GM13976 (cell line): ENCODE results near the gene NKTR.

ENCODE experiments used
- DNase-seq: peaks from one replicate; pipeline ENCODE4 v3.0.0; 2012; ENCODE audit warnings: low spot score
- CTCF ChIP-seq: IDR thresholded peaks from 2 replicates; pipeline ENCODE4 v1.5.1; 2012; ENCODE audit warnings: borderline replicate concordance, mild to moderate bottlenecking; ENCODE audit not compliant: insufficient read depth; ENCODE audit errors: extremely low read depth, missing control alignments, control extremely low read depth
- in situ Hi-C: fragments of 300-500 bp; cut with MboI; formaldehyde crosslinking; loops from one replicate; pipeline ENCODE4 v1.12.0; 2022; ENCODE audit warnings: low sequenced_read_pairs, mixed read lengths, inconsistent platforms; ENCODE audit not compliant: unreplicated experiment

Gene NKTR

GRCh38 chr3:42653560-42654330 lies 53.3 kb downstream of the NKTR start, which contains the start of gene ZBTB47:
TSS of gene ZBTB47 (plus strand) at chr3:42653697. CDS start at chr3:42658356, 4,659 bp downstream.
- peak; percentile 56 for DNase-seq
- TF ChIP-seq CTCF, result no peak
- in situ Hi-C loops, result no loop called here

GRCh38 chr3:42654331-42655201 lies 54.1 kb downstream of the NKTR start:
- in situ Hi-C loops, result no loop called here
- TF ChIP-seq CTCF, result no peak
- peak; percentile 77 for DNase-seq

- in situ Hi-C loops, result no loop called here
- no peak for TF ChIP-seq CTCF
- DNase-seq, result peak; percentile 42
These were observed 54.9 kb downstream of the NKTR start for GRCh38 chr3:42655331-42655888.

DNA sequence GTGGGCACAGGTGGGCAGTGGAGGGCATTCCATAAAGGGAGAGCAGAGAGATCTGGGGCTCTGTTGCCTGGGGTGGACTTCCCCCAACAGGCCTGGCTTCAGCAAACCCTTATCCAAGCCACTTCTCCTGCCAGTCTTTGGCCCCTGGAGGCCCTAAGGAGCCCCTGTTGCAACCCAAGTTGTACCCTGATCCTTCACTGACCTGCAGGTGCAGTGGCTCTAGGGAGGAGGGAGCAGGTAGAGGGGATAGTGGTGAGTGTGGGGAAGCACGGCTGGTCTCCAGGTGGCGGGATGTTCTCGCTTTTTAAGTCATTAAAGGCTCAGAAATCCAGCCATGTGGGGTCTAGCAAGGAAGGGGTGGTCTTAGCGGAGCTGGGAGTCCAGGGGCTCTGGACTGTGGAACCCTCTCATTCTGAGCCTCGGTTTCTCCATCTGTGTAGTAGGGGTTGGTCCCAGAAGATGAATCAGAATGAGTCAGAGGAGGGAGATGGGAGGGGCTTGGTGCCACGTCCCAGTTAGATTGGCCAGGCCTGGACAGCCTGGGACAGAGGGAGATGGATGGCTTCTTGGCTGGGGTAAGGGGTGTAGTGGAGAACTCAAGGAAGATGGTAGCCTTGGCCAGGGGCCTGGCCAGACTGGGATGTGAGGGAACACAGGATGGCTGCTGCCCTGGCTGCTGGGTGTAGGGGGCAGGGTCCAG lies 55.6 kb downstream of the NKTR start:
- in situ Hi-C loops, result no loop called here
- no peak for TF ChIP-seq CTCF
- peak; percentile 34 for DNase-seq

- peak; percentile 32 for DNase-seq
- in situ Hi-C loops, result no loop called here
- no peak for TF ChIP-seq CTCF
These were observed 56.5 kb downstream of the NKTR start for GRCh38 chr3:42656680-42657610.
